GM12865 (cell line): Measurements from ENCODE around the gene EEPD1.

Source experiments
- DNase-seq: peaks from one replicate; pipeline ENCODE4 v3.0.0; 2010; ENCODE audit warnings: low read depth
- H3K4me3 ChIP-seq: 2 replicates; pipeline ENCODE4 v1.5.1; 2011; ENCODE audit warnings: mild to moderate bottlenecking, low read depth, low read length, control low read depth
- TF ChIP-seq, protein P1 (sequence below): IDR thresholded peaks from 2 replicates; pipeline ENCODE4 v1.5.1; 2011; ENCODE audit warnings: low read length, control low read depth, low read depth, inconsistent platforms; ENCODE audit not compliant: insufficient read depth; ENCODE audit errors: missing control alignments

The EEPD1 gene

DNA sequence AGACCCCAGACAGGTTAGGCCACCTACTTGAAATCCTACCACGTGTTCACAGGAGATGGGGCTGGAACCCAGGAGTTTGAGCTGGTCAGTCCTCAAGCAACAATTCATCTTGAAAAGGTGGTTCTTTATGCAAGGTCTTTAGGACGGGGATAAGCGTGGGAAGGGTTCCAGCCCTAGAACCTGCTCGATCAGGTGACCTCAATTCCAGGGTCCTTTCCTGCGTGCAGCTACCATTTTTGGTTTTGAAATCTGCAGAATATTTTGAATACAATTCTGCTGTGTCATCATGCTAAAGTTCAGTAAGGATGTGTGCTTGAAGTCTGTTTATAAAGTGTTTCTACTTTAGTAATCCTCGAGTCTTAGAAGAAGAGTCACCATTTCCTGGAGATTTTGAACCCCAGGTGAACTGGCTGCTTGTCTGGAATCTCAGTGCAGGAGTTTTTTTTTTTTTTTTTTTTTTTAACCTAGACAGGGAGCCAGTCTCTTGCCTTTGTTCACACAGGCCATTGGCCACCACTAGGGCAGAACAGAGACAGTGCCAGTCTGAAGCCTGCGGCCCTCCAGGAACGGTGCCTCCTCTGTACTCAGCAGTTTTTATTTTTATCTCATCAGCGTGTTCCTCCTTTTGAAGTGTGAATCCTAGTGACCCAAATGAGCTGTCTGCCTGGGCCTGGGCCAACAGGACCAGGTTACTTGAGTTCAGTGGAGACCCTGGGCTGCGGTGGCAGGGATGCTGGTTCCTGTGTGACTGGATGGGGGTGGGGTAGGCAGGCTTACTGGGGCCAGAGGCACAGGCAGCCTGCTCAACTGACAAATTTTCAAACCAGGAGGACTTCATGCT lies 54.6 kb downstream of the EEPD1 start:
- TF ChIP-seq, protein P1, sequence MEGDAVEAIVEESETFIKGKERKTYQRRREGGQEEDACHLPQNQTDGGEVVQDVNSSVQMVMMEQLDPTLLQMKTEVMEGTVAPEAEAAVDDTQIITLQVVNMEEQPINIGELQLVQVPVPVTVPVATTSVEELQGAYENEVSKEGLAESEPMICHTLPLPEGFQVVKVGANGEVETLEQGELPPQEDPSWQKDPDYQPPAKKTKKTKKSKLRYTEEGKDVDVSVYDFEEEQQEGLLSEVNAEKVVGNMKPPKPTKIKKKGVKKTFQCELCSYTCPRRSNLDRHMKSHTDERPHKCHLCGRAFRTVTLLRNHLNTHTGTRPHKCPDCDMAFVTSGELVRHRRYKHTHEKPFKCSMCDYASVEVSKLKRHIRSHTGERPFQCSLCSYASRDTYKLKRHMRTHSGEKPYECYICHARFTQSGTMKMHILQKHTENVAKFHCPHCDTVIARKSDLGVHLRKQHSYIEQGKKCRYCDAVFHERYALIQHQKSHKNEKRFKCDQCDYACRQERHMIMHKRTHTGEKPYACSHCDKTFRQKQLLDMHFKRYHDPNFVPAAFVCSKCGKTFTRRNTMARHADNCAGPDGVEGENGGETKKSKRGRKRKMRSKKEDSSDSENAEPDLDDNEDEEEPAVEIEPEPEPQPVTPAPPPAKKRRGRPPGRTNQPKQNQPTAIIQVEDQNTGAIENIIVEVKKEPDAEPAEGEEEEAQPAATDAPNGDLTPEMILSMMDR = no peak
- no peak for DNase-seq
- H3K4me3 ChIP-seq = no peak overlapping the region

DNA sequence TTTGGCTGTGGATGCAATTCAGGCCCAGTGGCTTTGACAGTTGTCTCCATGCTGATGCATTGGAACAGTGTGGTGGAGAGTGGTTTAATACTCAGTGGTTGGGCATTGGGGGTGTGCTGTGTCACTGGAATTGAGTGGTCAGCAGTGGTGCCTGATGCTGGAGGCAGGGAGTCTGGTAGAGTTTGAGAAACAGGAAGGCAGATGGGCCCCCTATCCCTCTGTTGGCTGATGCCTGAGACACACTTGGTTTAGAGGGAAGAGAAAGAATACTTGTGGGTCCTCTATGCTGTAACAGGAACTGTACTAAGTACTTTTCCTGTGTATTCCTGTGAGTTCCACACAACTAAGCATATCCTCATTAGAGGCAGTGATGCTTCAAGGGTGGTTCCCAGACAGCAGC lies 55.4 kb downstream of the EEPD1 start:
- TF ChIP-seq, protein P1 = no peak
- H3K4me3 ChIP-seq = no peak overlapping the region
- DNase-seq = no peak

DNA sequence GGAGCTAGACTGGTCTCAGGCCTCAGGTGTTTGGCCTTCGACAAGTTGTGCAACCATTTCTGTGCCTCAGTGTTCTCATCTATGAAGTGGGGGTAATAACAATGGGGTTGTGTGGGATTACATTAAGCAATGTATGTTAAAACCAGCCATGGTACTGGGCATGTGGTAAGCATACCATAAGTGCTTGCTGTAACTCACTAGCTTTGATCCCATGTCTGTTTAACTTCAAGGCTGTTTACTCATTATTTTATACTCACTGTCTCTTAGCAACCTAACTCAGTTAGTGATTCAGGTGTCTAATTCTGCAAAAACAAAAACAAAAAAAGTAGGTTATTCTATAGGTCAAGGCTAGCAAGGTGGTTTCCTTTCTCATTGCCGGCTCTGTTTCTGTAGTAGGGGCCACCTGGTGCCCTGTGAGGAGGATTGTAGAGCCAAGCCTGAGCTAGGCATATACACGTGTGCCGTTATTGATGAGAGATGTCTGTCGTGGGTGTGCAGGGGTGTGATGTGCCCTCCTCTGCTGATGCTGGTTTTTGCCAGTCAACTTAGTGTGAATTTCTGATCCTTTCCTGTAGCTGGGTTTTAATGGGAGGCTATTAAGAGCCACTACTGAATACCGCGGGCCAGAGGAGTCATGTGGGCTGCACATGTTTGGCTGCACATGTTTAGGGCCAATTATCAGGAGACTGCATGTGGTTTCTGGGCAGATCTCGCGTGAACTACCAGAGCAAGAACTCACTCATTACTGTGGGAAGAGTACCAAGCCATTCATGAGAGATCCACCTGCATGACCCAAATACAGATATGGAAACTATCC lies 56.2 kb downstream of the EEPD1 start:
- no peak overlapping the region for H3K4me3 ChIP-seq
- DNase-seq = no peak
- TF ChIP-seq, protein P1 = no peak

DNA sequence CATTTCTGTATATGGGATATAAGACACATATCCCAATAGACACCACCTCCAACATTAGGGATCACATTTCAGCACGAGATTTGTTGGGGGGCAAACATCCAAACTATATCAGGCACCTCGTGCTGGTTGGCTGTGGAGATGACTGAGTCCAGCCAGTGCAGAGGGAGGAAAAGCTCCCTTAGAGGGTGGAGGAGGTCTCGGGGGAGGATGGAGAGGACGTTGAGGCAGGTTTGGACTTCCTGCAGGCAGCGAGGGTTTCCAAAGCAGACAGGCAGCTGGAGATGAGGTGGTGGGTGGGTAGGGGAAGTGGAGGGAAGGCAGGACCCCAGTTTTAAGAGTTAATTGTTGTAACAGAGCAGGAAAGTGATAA lies 56.7 kb downstream of the EEPD1 start:
- DNase-seq = no peak

DNA sequence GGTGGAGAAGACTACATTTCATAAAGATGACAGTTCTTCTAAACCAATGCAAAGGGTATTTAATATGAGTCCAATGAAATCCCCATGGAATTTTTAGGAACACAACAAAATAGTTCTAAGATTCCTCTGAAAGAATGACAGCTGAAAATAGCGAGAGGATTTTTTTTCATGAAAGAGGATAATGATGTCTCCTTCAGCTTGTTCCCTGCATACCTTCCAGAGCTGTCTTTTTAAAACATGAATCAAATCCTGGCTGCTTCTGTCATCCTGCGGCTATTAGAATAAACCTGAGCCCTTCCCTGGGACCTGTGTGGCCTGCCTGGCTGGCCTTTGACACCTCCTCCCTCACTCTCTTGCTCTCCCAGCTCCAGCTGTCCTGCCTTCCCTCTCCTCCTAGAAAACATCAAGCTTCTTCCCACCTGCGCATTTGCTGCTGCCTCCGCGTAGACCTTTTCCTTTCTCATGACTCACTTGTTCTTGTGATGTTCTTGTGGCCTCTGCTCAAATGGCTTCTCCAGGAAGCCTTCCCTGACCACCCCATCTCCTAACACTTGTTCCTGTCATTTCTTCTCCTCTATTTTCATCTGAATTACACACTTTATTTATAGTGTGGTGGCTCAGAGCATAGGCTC lies 57.4 kb downstream of the EEPD1 start:
- TF ChIP-seq, protein P1 = no peak
- no peak overlapping the region for H3K4me3 ChIP-seq
- DNase-seq = no peak

More for the DNA sequence above, 56.7 kb downstream of the EEPD1 start:
- TF ChIP-seq, protein P1 = no peak
- no peak overlapping the region for H3K4me3 ChIP-seq

DNA sequence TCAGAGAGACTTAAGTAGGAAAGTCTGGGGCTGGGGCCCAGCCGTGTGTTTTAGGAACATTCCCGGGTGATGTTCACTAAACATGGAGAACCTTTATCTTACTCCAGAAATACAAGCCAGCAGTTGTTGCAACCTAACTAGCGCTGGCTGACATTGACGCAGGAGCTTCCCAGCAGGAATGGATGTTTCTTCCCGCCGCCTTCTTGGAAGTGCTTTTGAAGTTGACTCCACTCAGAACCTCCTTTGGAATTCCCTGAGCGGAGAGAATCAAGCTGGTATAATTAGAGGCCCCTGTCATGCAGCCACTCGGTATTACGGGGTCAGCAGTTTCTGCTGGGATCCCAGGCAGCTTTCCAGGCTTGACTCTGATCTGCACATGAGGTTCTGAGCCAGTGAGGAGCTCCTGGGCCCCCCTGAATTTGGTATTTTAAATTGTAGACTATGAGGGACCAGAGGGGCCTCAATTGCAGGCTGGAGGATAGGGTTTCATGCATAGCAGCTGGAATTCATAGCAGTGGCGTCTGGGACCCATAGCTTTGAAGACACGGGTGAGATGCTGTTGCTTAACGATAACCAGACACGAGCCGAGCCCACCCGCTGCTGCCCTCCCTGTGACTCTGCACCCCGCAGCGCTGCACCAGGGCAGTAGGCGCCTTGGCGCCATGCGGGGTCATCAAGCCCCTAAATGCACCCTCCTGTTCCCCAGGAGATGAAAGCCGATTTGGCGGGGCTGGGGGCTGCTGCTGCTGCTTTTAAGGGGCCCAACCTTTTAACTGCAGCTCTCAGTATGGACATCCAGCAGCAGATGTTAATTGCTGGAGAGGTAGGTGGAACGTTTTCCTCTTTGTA lies 61.8 kb downstream of the EEPD1 start:
- H3K4me3 ChIP-seq = no peak overlapping the region
- TF ChIP-seq, protein P1 = no peak
- DNase-seq = no peak
